ENCODE data around the gene WDTC1.
A peak's percentile ranks its signal among the peaks of the same experiment; 100 is the strongest.

GRCh38 chr1:27321813-27322568 is 87.6 kb downstream of the WDTC1 start, which contains the start of gene TMEM222:
- TF ChIP-seq SMC3 (IDR thresholded peaks at IDR 0.05) (0 out of 3 replicates have a peak, but pooled peaks have one; percentile 14), ZFP36 (IDR thresholded peaks at IDR 0.05; ENCODE audit: borderline replicate concordance, partially characterized antibody) (no peak), EHMT2 (IDR thresholded peaks at IDR 0.05; ENCODE audit: low read depth) (no peak)
- TF ChIP-seq, protein P1, sequence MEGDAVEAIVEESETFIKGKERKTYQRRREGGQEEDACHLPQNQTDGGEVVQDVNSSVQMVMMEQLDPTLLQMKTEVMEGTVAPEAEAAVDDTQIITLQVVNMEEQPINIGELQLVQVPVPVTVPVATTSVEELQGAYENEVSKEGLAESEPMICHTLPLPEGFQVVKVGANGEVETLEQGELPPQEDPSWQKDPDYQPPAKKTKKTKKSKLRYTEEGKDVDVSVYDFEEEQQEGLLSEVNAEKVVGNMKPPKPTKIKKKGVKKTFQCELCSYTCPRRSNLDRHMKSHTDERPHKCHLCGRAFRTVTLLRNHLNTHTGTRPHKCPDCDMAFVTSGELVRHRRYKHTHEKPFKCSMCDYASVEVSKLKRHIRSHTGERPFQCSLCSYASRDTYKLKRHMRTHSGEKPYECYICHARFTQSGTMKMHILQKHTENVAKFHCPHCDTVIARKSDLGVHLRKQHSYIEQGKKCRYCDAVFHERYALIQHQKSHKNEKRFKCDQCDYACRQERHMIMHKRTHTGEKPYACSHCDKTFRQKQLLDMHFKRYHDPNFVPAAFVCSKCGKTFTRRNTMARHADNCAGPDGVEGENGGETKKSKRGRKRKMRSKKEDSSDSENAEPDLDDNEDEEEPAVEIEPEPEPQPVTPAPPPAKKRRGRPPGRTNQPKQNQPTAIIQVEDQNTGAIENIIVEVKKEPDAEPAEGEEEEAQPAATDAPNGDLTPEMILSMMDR (IDR thresholded peaks at IDR 0.05), result no peak

All from A549 (cell line).